Measurements from ENCODE around the gene ASTN2.
A peak's percentile ranks its signal among the peaks of the same experiment; 100 is the strongest.

Gene ASTN2

GRCh38 chr9:116616304-116616914 lies 798.4 kb downstream of the ASTN2 start:
- DNase-seq (ENCODE audit: low read depth), result no peak

GRCh38 chr9:116608064-116608463 lies 806.8 kb downstream of the ASTN2 start:
- no peak for DNase-seq (ENCODE audit: low read depth)

- peak; percentile 32 for DNase-seq (ENCODE audit: low read depth)
Observed at GRCh38 chr9:116605904-116606341, 808.9 kb downstream of the ASTN2 start.

GRCh38 chr9:116605060-116605459 lies 809.8 kb downstream of the ASTN2 start:
- no peak for DNase-seq (ENCODE audit: low read depth)

GRCh38 chr9:116604251-116604650 lies 810.6 kb downstream of the ASTN2 start:
- DNase-seq (ENCODE audit: low read depth), result no peak

GRCh38 chr9:116599342-116599884 lies 815.4 kb downstream of the ASTN2 start:
- DNase-seq (ENCODE audit: low read depth), result no peak

- no peak for DNase-seq (ENCODE audit: low read depth)
Observed at GRCh38 chr9:116596646-116597045, 818.2 kb downstream of the ASTN2 start.

GRCh38 chr9:116594547-116594946 lies 820.3 kb downstream of the ASTN2 start:
- DNase-seq (ENCODE audit: low read depth), result peak; percentile 66

- no peak for DNase-seq (ENCODE audit: low read depth)
Observed at GRCh38 chr9:116592970-116593369, 821.9 kb downstream of the ASTN2 start.

- peak; percentile 48 for DNase-seq (ENCODE audit: low read depth)
Observed at GRCh38 chr9:116589392-116590354, 825.2 kb downstream of the ASTN2 start.

GRCh38 chr9:116587919-116588318 lies 826.9 kb downstream of the ASTN2 start:
- DNase-seq (ENCODE audit: low read depth), result no peak

- DNase-seq (ENCODE audit: low read depth), result no peak
Observed at GRCh38 chr9:116585896-116586295, 829.0 kb downstream of the ASTN2 start.

- DNase-seq (ENCODE audit: low read depth), result no peak
Observed at GRCh38 chr9:116585204-116585603, 829.7 kb downstream of the ASTN2 start.

GRCh38 chr9:116580853-116581252 lies 834.0 kb downstream of the ASTN2 start:
- no peak for DNase-seq (ENCODE audit: low read depth)

GRCh38 chr9:116576386-116576785 lies 838.5 kb downstream of the ASTN2 start:
- no peak for DNase-seq (ENCODE audit: low read depth)

- no peak for DNase-seq (ENCODE audit: low read depth)
Observed at GRCh38 chr9:116574027-116574679, 840.7 kb downstream of the ASTN2 start.

GRCh38 chr9:116572095-116572748 lies 842.6 kb downstream of the ASTN2 start:
- peak; percentile 86 for DNase-seq (ENCODE audit: low read depth)

GRCh38 chr9:116569111-116569510 lies 845.7 kb downstream of the ASTN2 start:
- no peak for DNase-seq (ENCODE audit: low read depth)

- no peak for DNase-seq (ENCODE audit: low read depth)
Observed at GRCh38 chr9:116566677-116567488, 848.0 kb downstream of the ASTN2 start.

- DNase-seq (ENCODE audit: low read depth), result no peak
Observed at GRCh38 chr9:116565986-116566385, 848.9 kb downstream of the ASTN2 start.

GRCh38 chr9:116564266-116564793 lies 850.5 kb downstream of the ASTN2 start:
- no peak for DNase-seq (ENCODE audit: low read depth)

All from fibroblast of the conjunctiva (primary cell).